Stimulated activated CD8-positive, alpha-beta memory T cell treated with anti-CD3 and anti-CD28 coated beads, Interleukin-7, amount 100 ng/mL, for 1 hour (primary cell): ENCODE data around the gene AGFG2.

Experiments
- DNase-seq, 2 donors: peaks; one replicate each; pipeline ENCODE4 v3.0.0-alpha.2; 2020; ENCODE audit warnings: low read depth in 2 of 2

The AGFG2 gene

GRCh38 chr7:100612730-100613390 is 73.9 kb downstream of the AGFG2 start:
- DNase-seq = no peak

- DNase-seq = no peak
Observed at GRCh38 chr7:100613412-100614175, 74.6 kb downstream of the AGFG2 start.

GRCh38 chr7:100614308-100614861 is 75.4 kb downstream of the AGFG2 start:
- no peak for DNase-seq
